CD4-positive, CD25-positive, alpha-beta regulatory T cell (primary cell): ENCODE results near the gene NAA30. TPM values are rescaled to one million over a fixed set of nuclear protein-coding genes. Genes with fewer than 3 reads are reported as not detected.
"Not testable (repeated sequence)": the region's sequence is repeated elsewhere in the genome, so short reads cannot be mapped to it uniquely, and the experiment has no call there.

Experiments
- ATAC-seq, 2 donors: fragments of 150-1000 bp; cut with Tn5 transposase; one replicate each; pipeline ENCODE4 v1.10.0; 2021; ENCODE audit warnings: low read depth in 2 of 2, moderate number of reproducible peaks in 2 of 2, moderate library complexity in 1 of 2
- DNase-seq, 3 donors: peaks; one replicate each; pipeline versions ENCODE4 v3.0.0 to v3.0.0-alpha.2; 2012 to 2022; ENCODE audit warnings: mixed read lengths in 1 of 3
- H3K27ac ChIP-seq: one replicate; pipeline ENCODE4 v1.7.0; 2013; ENCODE audit warnings: mild to moderate bottlenecking, low read length; ENCODE audit not compliant: insufficient read depth, poor library complexity, severe bottlenecking
- H3K27me3 ChIP-seq: one replicate; pipeline ENCODE4 v1.7.0; 2013; ENCODE audit warnings: low read length; ENCODE audit not compliant: control insufficient read depth, insufficient read depth
- H3K36me3 ChIP-seq: one replicate; pipeline ENCODE4 v1.7.0; 2013; ENCODE audit warnings: mild to moderate bottlenecking, low read length, moderate library complexity; ENCODE audit not compliant: control insufficient read depth, insufficient read depth
- H3K4me1 ChIP-seq: 2 replicates; pipeline ENCODE4 v1.7.0; 2013; ENCODE audit warnings: mild to moderate bottlenecking, low read length; ENCODE audit not compliant: insufficient read depth, control insufficient read depth, poor library complexity, severe bottlenecking
- H3K4me3 ChIP-seq: one replicate; pipeline ENCODE4 v1.7.0; 2013; ENCODE audit warnings: low read depth, mild to moderate bottlenecking, low read length, moderate library complexity
- H3K9me3 ChIP-seq, 2 experiments: 1 replicate in 1 of 2; 2 replicates in 1 of 2; pipeline ENCODE4 v1.7.0; 2013; ENCODE audit warnings: low read length in 2 of 2, mild to moderate bottlenecking in 1 of 2, moderate library complexity in 1 of 2; ENCODE audit not compliant: control insufficient read depth in 2 of 2
- H3K27ac Mint-ChIP-seq, 3 donors: one replicate each; pipeline ENCODE4 v1.8.0; 2020 to 2022; ENCODE audit warnings: mild to moderate bottlenecking in 3 of 3, mixed read lengths in 3 of 3, moderate library complexity in 2 of 3
- H3K27me3 Mint-ChIP-seq: one replicate; pipeline ENCODE4 v1.8.0; 2022; ENCODE audit warnings: mild to moderate bottlenecking, mixed read lengths
- H3K36me3 Mint-ChIP-seq: one replicate; pipeline ENCODE4 v1.8.0; 2020; ENCODE audit warnings: mixed read lengths
- H3K4me1 Mint-ChIP-seq, 4 donors: one replicate each; pipeline ENCODE4 v1.8.0; 2020 to 2022; ENCODE audit warnings: mixed read lengths in 4 of 4, mild to moderate bottlenecking in 1 of 4
- H3K4me3 Mint-ChIP-seq, 4 donors: one replicate each; pipeline ENCODE4 v1.8.0; 2020 to 2022; ENCODE audit warnings: mild to moderate bottlenecking in 4 of 4, mixed read lengths in 4 of 4, moderate library complexity in 3 of 4
- H3K9me3 Mint-ChIP-seq, 7 donors: one replicate each; pipeline ENCODE4 v1.8.0; 2020 to 2022; ENCODE audit warnings: mixed read lengths in 7 of 7, mild to moderate bottlenecking in 3 of 7, moderate library complexity in 2 of 7
- polyA plus RNA-seq, 4 donors: library from polyadenylated mRNA; unstranded; fragments of 300-500 nt; fragmentation: Illumina TruSeq; gene quantifications; one replicate each; pipeline ENCODE4 v1.2.3, GENCODE V29; 2021
- total RNA-seq: library from RNA; stranded (reverse); gene quantifications from one replicate; pipeline ENCODE4 v1.2.3, GENCODE V29; 2022

Gene NAA30
- total RNA-seq (17.1 TPM), polyA plus RNA-seq (10 to 100 TPM; 12.6 to 15.7 (median 13.8) TPM)

- Mint-ChIP-seq H3K36me3 (peaks cover 15% of the 10 kb centered on the region), H3K27me3 (peaks cover 9% of the 10 kb centered on the region), H3K27ac (peak within 1 kb of the TSS; percentile 82 to 95 (median 86)), H3K4me3 (peak within 1 kb of the TSS; percentile 92 to 99 (median 94)), H3K9me3 (no peaks in the 10 kb centered on the region), H3K4me1 (peaks cover 26 to 59% (median 44%) of the 10 kb centered on the region in 4 donors)
- no peaks in the 10 kb centered on the region for H3K27me3 ChIP-seq
- H3K9me3 ChIP-seq, result no peaks in the 10 kb centered on the region
- peak within 1 kb of the TSS; percentile 86 for H3K27ac ChIP-seq
- peaks cover 6% of the 10 kb centered on the region for H3K36me3 ChIP-seq
- DNase-seq (peak; percentile 94 to 96 (median 96)), ATAC-seq (peak; percentile 92 to 93)
- peaks cover 38% of the 10 kb centered on the region for H3K4me1 ChIP-seq
- H3K4me3 ChIP-seq, result peak within 1 kb of the TSS; percentile 87
Measured at GRCh38 chr14:57390037-57390805, at the start of gene NAA30. Gene NAA30 (plus strand): TSS chr14:57390586. CDS start chr14:57390958, 372 bp downstream.

GRCh38 chr14:57343545-57344297 lies 46.7 kb upstream of the NAA30 start:
- H3K36me3 Mint-ChIP-seq, H3K36me3 ChIP-seq, ATAC-seq, H3K27ac Mint-ChIP-seq, H3K9me3 ChIP-seq, H3K4me3 ChIP-seq, DNase-seq, H3K9me3 Mint-ChIP-seq, H3K27me3 ChIP-seq, H3K27ac ChIP-seq, H3K4me1 Mint-ChIP-seq, H3K4me1 ChIP-seq: not testable (repeated sequence)
- Mint-ChIP-seq H3K4me3 (peak overlapping the region in 2 of 4 donors; percentile 21 to 22), H3K27me3 (peaks cover 22% of the 10 kb centered on the region)

DNA sequence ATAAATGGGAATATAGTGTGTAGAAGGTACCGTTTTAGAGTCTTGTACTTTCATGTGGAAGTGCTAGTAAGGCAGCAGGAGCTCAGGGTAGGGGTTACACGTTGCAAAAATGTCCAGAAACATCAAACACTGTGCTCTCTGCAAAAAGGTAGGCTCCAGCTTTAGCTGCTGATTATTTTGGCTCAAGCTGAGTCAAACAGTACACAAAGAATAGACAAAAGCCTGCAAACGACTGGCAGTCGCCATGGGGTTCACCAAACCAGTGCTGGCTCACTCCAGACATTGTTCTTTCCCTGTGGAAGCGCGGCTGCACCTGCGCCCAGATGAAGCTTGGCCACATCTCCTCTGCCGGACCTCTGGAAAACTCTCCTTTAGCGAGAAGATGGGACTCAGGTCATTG lies 45.3 kb upstream of the NAA30 start:
- H3K4me3 ChIP-seq, result no peak overlapping the region
- no peak for ATAC-seq
- no peaks in the 10 kb centered on the region for H3K4me1 Mint-ChIP-seq

GRCh38 chr14:57346741-57347140 lies 43.6 kb upstream of the NAA30 start:
- Histone ChIP-seq H3K9me3 (no peaks in the 10 kb centered on the region), H3K4me1 (no peaks in the 10 kb centered on the region), H3K27ac (no peak overlapping the region), H3K36me3 (no peaks in the 10 kb centered on the region), H3K4me3 (no peak overlapping the region), H3K27me3 (peaks cover 14% of the 10 kb centered on the region)
- ATAC-seq, result no peak
- no peak for DNase-seq
- peaks cover 33% of the 10 kb centered on the region for H3K27me3 Mint-ChIP-seq
- H3K4me1 Mint-ChIP-seq, result no peaks in the 10 kb centered on the region
- H3K27ac Mint-ChIP-seq, result no peak overlapping the region
- H3K9me3 Mint-ChIP-seq, result peaks cover 0 to 3% (median 0%) of the 10 kb centered on the region in 7 donors
- H3K36me3 Mint-ChIP-seq, result no peaks in the 10 kb centered on the region
- H3K4me3 Mint-ChIP-seq, result no peak overlapping the region

More for the DNA sequence above, 45.3 kb upstream of the NAA30 start:
- no peak for DNase-seq
- H3K36me3 ChIP-seq, result no peaks in the 10 kb centered on the region
- H3K27me3 Mint-ChIP-seq, result peaks cover 32% of the 10 kb centered on the region
- H3K4me3 Mint-ChIP-seq, result no peak overlapping the region
- H3K27me3 ChIP-seq, result peaks cover 14% of the 10 kb centered on the region
- no peak overlapping the region for H3K27ac Mint-ChIP-seq
- no peaks in the 10 kb centered on the region for H3K36me3 Mint-ChIP-seq
- no peaks in the 10 kb centered on the region for H3K9me3 ChIP-seq
- peaks cover 0 to 3% (median 0%) of the 10 kb centered on the region in 7 donors for H3K9me3 Mint-ChIP-seq
- H3K27ac ChIP-seq, result no peak overlapping the region
- no peaks in the 10 kb centered on the region for H3K4me1 ChIP-seq

GRCh38 chr14:57352396-57353170 lies 37.8 kb upstream of the NAA30 start:
- Mint-ChIP-seq H3K4me3 (no peak overlapping the region), H3K27ac (no peak overlapping the region), H3K36me3 (no peaks in the 10 kb centered on the region), H3K27me3 (peaks cover 24% of the 10 kb centered on the region), H3K9me3 (peaks cover 0 to 4% (median 1%) of the 10 kb centered on the region in 7 donors), H3K4me1 (no peaks in the 10 kb centered on the region)
- no peak for ATAC-seq
- Histone ChIP-seq H3K4me1 (no peaks in the 10 kb centered on the region), H3K4me3 (no peak overlapping the region), H3K27ac (no peak overlapping the region), H3K36me3 (no peaks in the 10 kb centered on the region), H3K27me3 (peaks cover 6% of the 10 kb centered on the region), H3K9me3 (no peaks in the 10 kb centered on the region)
- no peak for DNase-seq

DNA sequence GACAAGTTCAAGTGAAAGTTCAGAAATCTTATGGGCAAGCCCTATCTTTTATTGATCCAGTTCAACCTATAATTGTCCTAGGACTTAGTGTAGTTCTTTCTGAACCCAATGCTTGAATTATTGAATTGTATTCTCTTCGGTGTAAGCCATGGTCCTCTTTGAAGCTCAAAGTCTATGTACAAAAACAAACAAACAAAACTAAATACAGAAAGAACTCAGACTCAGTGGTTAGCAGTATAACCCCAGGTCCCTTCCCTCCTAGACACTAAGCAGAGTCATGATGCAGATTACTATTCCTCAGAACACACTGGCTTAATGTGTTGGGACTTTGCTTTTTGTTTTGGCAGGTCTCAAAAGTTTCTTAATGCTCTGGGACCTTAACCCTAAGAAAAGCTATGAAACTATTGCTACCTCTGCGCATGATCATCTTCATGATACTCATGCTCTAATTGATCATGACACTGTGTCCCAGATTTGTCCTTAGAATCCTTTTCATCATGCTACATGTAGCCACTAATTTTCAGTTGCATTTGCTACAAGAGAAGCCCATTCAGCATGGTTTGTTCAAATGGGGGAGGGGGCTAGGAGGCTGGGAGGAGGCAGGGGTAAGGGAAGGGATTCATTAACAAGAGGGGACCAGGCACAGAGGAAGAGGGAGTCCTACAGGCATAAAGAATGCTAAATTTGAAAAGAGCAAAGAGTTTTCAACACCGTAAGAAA lies 35.1 kb upstream of the NAA30 start:
- no peak overlapping the region for H3K27ac ChIP-seq
- H3K9me3 Mint-ChIP-seq, result peaks cover 0 to 4% (median 1%) of the 10 kb centered on the region in 7 donors
- H3K4me3 ChIP-seq, result no peak overlapping the region
- no peaks in the 10 kb centered on the region for H3K4me1 Mint-ChIP-seq
- ATAC-seq, result no peak
- peaks cover 4% of the 10 kb centered on the region for H3K27me3 ChIP-seq
- no peak overlapping the region for H3K27ac Mint-ChIP-seq
- DNase-seq, result no peak
- peaks cover 7% of the 10 kb centered on the region for H3K27me3 Mint-ChIP-seq
- no peaks in the 10 kb centered on the region for H3K36me3 ChIP-seq
- no peak overlapping the region for H3K4me3 Mint-ChIP-seq
- H3K36me3 Mint-ChIP-seq, result no peaks in the 10 kb centered on the region
- no peaks in the 10 kb centered on the region for H3K9me3 ChIP-seq
- no peaks in the 10 kb centered on the region for H3K4me1 ChIP-seq

GRCh38 chr14:57362361-57362760 lies 28.0 kb upstream of the NAA30 start:
- Mint-ChIP-seq H3K9me3 (peaks cover 0 to 2% (median 0%) of the 10 kb centered on the region in 7 donors), H3K27me3 (peaks cover 11% of the 10 kb centered on the region), H3K36me3 (no peaks in the 10 kb centered on the region), H3K4me3 (no peak overlapping the region), H3K27ac (no peak overlapping the region), H3K4me1 (no peaks in the 10 kb centered on the region)
- Histone ChIP-seq H3K27ac (no peak overlapping the region), H3K36me3 (no peaks in the 10 kb centered on the region), H3K27me3 (peaks cover 6% of the 10 kb centered on the region), H3K4me3 (no peak overlapping the region), H3K9me3 (no peaks in the 10 kb centered on the region), H3K4me1 (no peaks in the 10 kb centered on the region)
- DNase-seq (no peak), ATAC-seq (no peak)
